AG04450 (cell line): Measurements from ENCODE around the gene LYPD4. TPM values are rescaled to one million over a fixed set of nuclear protein-coding genes. Genes with fewer than 3 reads are reported as not detected.
A peak's percentile ranks its signal among the peaks of the same experiment; 100 is the strongest.

Experiments
- CTCF ChIA-PET: fragments of 300-600, 350-600 bp; formaldehyde crosslinking; extraction: SDS; loops from one replicate; lab custom pipeline; 2022; ENCODE audit warnings: antibody characterized with exemption, inconsistent platforms; lab: Charles Lee
- POLR2A ChIA-PET: fragments of 350-600 bp; formaldehyde crosslinking; extraction: SDS; loops from one replicate; lab custom pipeline; 2021; ENCODE audit warnings: antibody characterized with exemption, inconsistent platforms; lab: Yijun Ruan, JAX
- DNase-seq: peaks from one replicate; pipeline ENCODE4 v3.0.0-alpha.2; 2011; ENCODE audit warnings: low read depth, low spot score
- H3K27ac ChIP-seq: one replicate; pipeline ENCODE4 v1.5.1; 2012; ENCODE audit warnings: low read depth, low read length, control low read depth
- H3K27me3 ChIP-seq: one replicate; pipeline ENCODE4 v1.6.0; 2012; ENCODE audit warnings: low read length; ENCODE audit not compliant: control insufficient read depth, insufficient read depth
- H3K4me3 ChIP-seq: 2 replicates; pipeline ENCODE4 v1.5.1; 2011; ENCODE audit warnings: mild to moderate bottlenecking, low read depth, low read length, control low read depth
- H3K9me3 ChIP-seq: 2 replicates; pipeline ENCODE4 v1.5.1; 2012; ENCODE audit warnings: low read length; ENCODE audit not compliant: control insufficient read depth, insufficient read depth
- CTCF ChIP-seq: IDR thresholded peaks from 2 replicates; pipeline ENCODE4 v1.5.1; 2011; ENCODE audit warnings: low read depth, low read length, control low read depth, inconsistent platforms
- polyA plus RNA-seq: library from polyadenylated mRNA; depleted of rRNA; stranded (reverse); fragments of >200 nt; gene quantifications from 2 replicates; pipeline ENCODE4 v1.2.3, GENCODE V29; 2011

LYPD4 gene
- polyA plus RNA-seq, 1 experiment, result not detected

- H3K27ac ChIP-seq, result no peak overlapping the region
- no peak for TF ChIP-seq CTCF
- H3K9me3 ChIP-seq, result no peaks in the 10 kb centered on the region
- H3K27me3 ChIP-seq, result no peaks in the 10 kb centered on the region
- H3K4me3 ChIP-seq, result no peak overlapping the region
- DNase-seq, result no peak
- ChIA-PET CTCF (no interaction called here), POLR2A (no interaction called here)
Measured at GRCh38 chr19:41888926-41889325, 44.4 kb upstream of the LYPD4 start.

DNA sequence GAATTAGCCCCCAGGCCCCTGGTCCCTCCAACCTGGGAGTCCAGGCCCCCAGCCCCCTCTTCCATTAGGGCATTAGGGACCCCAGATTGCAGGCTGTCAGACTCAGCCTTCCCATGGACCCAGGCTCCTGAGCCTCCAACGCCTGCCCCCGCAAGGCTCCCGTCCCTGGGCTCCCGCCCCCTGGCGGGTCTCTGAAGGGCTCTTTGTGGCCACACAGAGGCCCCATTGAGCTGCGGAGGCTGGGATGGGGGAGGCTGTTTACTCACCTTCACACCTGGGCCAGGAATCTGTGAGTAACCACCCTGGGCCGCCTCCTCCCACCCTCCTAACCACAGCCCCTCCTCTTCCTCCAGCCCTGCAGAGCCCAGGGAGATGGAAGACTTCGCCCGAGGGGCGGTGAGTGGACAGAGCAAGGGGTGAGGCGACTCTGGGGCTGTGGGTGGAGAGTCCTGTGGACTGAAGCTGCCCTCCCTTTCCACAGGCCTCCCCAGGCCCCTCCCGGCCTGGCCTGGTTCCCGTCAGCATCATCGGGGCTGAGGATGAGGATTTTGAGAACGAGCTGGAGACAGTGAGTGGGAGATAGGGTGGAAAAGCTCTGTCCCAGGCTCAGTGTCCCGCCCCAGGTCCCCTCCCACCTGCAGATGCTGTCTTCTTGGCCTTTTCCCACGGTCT is 43.4 kb upstream of the LYPD4 start:
- ChIA-PET POLR2A (no interaction called here), CTCF (no interaction called here)
- Histone ChIP-seq H3K27me3 (no peaks in the 10 kb centered on the region), H3K27ac (peak overlapping the region; percentile 11), H3K4me3 (no peak overlapping the region), H3K9me3 (0 out of 2 replicates have a peak, but pooled peaks cover 4% of the 10 kb centered on the region)
- no peak for TF ChIP-seq CTCF
- no peak for DNase-seq

DNA sequence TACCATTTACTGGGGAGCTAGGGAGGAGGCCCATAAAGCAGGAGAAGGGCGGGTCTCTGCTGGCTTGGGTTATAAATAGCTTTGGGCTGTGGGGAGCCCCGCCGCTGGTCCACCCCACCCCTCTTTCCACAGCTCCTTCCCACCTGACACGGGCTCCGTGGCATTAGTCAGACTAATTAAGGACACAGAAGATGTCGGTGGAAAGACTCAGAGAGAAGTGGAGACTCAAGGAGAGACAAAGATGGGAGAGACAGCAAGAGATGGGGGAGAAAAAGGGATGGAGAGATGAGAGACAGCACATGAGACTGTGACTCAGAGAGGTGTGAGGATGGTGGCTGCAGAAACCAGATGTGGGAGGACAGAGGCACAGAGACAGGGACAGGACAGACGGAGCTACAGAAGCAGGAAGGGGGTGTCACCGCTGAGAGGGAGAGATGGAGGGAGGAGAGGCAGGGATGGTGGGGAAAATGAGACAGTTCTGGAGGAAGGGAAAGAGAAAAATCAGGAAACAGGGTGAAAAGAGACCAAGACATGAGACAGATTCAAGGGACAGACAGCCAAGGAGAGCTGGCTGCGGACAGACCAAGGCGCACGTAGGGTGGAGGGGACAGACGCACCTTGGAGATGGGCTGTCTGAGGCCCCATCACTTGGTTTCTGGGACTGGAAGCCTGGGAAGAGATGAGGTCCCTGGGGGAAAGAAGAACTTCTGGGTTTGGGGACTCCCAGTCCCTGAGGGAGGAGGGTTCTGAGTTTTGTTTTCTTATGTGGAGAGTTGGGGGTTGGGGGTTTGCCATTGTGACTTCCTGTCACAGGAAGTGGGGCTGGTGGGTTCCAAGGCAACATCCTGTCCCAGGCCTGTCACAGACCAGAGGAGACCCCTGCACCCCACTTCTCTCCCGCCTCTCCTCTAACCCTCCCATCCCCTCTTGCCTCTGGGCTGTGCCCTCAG is 42.6 kb upstream of the LYPD4 start:
- CTCF ChIA-PET, result interaction anchor here (0.6 to 1.5 kb wide), 3 partner anchors 9 to 718 kb away, joined by 4 to 6 read pairs (median 5); no protein-coding TSS in a partner anchor
- Histone ChIP-seq H3K4me3 (no peak overlapping the region), H3K27ac (peak overlapping the region; percentile 11), H3K9me3 (0 out of 2 replicates have a peak, but pooled peaks cover 4% of the 10 kb centered on the region), H3K27me3 (no peaks in the 10 kb centered on the region)
- DNase-seq, result no peak
- POLR2A ChIA-PET, result interaction anchor here (0.7 kb wide), 1 partner anchor 22 kb away, joined by 5 read pairs; no protein-coding TSS in a partner anchor
- no peak for TF ChIP-seq CTCF

DNA sequence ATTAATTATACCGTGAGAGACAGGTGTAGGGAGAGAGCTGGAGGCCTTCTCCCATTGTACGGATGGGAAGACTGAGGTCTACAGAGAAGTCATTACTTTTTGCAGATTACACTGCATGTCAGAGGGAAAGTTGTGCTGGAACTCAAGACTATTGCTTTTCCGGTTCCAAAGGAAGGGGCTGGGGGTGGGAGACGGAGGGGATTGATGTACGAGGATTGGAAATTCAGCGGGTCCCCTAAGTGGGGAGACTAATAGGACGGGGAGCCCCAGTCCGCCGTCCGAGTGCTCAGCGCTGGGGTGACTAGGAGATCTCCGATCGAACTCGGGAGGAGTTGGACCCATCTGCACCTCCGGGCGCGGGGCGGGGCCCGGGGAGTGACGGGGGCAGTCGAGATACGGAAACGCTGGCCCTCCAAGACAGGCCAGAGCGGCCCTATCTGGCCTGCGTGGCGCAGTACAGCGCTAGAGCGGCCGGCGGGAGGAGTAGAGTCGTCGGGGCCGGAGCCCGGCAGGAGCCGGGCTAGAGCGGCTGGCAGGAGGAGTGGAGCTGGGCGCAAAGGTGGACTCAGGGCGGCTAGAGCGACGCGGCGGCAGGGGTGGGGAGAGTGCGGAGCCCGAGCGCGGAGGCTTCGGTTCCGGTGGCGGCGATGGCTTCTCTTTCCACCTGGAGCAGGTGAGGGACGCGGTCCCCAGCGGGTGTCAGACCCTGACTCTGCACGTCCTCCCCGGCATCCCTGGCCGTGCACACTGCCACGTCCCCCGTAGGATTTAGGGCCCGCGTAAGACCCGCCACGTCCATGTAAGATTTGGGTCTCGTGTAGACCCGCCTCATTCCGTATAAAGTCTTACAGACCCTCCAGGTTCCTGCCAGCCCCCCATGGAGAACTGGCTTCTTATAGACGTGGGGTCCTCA is 39.6 kb upstream of the LYPD4 start:
- CTCF ChIA-PET, result interaction anchor here (1.0 kb wide), 1 partner anchor 11 kb away, joined by 8 read pairs; no protein-coding TSS in a partner anchor

More for the DNA sequence above, 39.6 kb upstream of the LYPD4 start:
- peak; percentile 28; the same call in 1 of the 2 replicates for TF ChIP-seq CTCF
- POLR2A ChIA-PET, result interaction anchor here (0.6 to 2.2 kb wide), 7 partner anchors 9 to 53 kb away, joined by 3 to 16 read pairs (median 4); partner anchors contain the start of gene RPS19
- peak; percentile 92 for DNase-seq
- Histone ChIP-seq H3K9me3 (0 out of 2 replicates have a peak, but pooled peaks cover 4% of the 10 kb centered on the region), H3K27ac (peak overlapping the region; percentile 52), H3K4me3 (peak overlapping the region; percentile 86), H3K27me3 (peaks cover 2% of the 10 kb centered on the region)
